SU-DHL-6 (cell line): ENCODE data around the gene TPI1.
"Not testable (repeated sequence)": the region's sequence is repeated elsewhere in the genome, so short reads cannot be mapped to it uniquely, and the experiment has no call there.

Experiments used
- EZH2phosphoT487 ChIP-seq: fragments of 200-600 bp; sonication (generic), shearing (Covaris generic); conservative IDR thresholded peaks from 2 replicates; pipeline ENCODE4 v1.6.1; 2018; ENCODE audit warnings: mild to moderate bottlenecking, antibody characterized with exemption, low read length, moderate library complexity, mixed read lengths
- TF ChIP-seq, protein P1 (sequence below): fragments of 200-600 bp; sonication (generic); IDR thresholded peaks from one replicate; pipeline ENCODE4 v1.5.1; 2017; ENCODE audit warnings: antibody characterized with exemption, mild to moderate bottlenecking, low read length, moderate library complexity; ENCODE audit not compliant: insufficient read depth, poor library complexity, severe bottlenecking

- TF ChIP-seq, protein P1, sequence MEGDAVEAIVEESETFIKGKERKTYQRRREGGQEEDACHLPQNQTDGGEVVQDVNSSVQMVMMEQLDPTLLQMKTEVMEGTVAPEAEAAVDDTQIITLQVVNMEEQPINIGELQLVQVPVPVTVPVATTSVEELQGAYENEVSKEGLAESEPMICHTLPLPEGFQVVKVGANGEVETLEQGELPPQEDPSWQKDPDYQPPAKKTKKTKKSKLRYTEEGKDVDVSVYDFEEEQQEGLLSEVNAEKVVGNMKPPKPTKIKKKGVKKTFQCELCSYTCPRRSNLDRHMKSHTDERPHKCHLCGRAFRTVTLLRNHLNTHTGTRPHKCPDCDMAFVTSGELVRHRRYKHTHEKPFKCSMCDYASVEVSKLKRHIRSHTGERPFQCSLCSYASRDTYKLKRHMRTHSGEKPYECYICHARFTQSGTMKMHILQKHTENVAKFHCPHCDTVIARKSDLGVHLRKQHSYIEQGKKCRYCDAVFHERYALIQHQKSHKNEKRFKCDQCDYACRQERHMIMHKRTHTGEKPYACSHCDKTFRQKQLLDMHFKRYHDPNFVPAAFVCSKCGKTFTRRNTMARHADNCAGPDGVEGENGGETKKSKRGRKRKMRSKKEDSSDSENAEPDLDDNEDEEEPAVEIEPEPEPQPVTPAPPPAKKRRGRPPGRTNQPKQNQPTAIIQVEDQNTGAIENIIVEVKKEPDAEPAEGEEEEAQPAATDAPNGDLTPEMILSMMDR = not testable (repeated sequence)
- TF ChIP-seq EZH2phosphoT487 = not testable (repeated sequence)
These were observed 2.0 kb upstream of the TPI1 start for GRCh38 chr12:6865307-6865706.
